Measurements from ENCODE around the gene TRAF4. TPM values are rescaled to one million over a fixed set of nuclear protein-coding genes. Genes with fewer than 3 reads are reported as not detected.

The TRAF4 gene
- total RNA-seq, 4 donors from 2014 or later = 8.4 to 66.7 (median 30.7) TPM

DNA sequence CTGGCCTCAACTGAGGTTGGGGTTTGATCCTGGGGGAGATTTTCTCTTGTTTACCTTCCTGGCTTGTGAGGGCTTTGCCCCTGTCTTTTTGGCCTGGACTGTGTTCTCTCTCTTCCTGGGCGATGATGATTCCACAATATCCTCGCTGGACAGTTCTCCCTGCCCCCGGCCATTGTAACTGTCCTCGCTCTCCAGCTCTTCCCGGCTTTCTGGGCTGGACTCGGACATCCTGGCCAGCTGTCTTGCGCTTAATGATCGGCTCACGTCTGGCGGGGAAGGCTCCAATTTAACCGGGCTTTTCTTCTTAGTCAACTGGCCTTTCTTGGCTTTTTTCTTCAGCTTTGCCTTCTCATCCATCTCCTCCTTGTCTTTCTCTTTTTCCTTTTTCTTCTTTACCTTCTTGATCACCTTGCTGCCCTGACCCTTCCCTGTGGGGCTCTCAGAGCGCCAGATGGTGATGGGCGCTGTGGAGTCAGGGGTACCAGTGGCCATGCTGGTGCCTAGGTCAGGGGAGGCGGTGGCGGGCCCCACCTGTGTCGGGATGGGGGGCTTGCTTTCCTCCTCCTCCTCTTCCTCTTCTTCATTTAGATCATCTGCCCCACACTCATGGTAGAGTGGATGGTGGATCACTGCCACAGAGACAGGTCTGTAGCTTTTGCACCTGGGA, 40.1 kb upstream of the TRAF4 start:
- DNase-seq (ENCODE audit: low spot score) = no peak
- TF ChIP-seq, protein P1, sequence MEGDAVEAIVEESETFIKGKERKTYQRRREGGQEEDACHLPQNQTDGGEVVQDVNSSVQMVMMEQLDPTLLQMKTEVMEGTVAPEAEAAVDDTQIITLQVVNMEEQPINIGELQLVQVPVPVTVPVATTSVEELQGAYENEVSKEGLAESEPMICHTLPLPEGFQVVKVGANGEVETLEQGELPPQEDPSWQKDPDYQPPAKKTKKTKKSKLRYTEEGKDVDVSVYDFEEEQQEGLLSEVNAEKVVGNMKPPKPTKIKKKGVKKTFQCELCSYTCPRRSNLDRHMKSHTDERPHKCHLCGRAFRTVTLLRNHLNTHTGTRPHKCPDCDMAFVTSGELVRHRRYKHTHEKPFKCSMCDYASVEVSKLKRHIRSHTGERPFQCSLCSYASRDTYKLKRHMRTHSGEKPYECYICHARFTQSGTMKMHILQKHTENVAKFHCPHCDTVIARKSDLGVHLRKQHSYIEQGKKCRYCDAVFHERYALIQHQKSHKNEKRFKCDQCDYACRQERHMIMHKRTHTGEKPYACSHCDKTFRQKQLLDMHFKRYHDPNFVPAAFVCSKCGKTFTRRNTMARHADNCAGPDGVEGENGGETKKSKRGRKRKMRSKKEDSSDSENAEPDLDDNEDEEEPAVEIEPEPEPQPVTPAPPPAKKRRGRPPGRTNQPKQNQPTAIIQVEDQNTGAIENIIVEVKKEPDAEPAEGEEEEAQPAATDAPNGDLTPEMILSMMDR (IDR thresholded peaks at IDR 0.05) = no peak
- no peak for ATAC-seq (ENCODE audit: low FRiP score)

DNA sequence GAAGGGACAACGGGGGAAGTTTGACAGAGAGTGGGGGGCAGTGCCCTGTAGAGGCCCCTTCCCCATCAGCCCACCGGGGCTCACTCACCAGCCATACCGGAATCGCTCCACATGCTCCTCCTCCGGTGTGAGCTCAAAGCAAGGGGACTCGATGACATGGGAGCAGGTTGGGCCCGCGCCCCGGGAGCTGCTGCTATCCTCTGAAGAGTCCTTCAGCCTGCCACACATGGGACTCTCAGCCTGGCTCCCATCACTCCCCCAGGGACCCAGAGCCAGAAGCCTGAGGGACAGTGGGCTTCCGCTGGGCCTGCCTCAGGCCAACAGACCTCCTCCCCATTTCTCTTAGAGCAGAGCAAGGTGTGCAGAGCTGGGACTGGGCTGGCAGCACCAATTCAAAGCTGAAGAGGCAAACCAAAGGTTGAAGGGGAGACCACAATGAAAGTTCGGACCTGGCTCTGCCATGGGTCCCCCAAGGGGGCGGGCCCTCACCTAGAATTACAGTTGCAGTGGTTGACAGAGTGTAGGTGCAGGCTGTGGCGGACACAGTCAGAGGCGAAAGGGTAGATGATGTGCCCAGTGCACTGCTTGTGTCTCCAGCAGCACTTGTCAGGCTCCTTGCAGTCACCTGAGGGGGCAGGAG, 39.5 kb upstream of the TRAF4 start:
- ATAC-seq (ENCODE audit: low FRiP score) = no peak
- TF ChIP-seq, protein P1 (IDR thresholded peaks at IDR 0.05) = no peak
- DNase-seq (ENCODE audit: low spot score) = no peak

DNA sequence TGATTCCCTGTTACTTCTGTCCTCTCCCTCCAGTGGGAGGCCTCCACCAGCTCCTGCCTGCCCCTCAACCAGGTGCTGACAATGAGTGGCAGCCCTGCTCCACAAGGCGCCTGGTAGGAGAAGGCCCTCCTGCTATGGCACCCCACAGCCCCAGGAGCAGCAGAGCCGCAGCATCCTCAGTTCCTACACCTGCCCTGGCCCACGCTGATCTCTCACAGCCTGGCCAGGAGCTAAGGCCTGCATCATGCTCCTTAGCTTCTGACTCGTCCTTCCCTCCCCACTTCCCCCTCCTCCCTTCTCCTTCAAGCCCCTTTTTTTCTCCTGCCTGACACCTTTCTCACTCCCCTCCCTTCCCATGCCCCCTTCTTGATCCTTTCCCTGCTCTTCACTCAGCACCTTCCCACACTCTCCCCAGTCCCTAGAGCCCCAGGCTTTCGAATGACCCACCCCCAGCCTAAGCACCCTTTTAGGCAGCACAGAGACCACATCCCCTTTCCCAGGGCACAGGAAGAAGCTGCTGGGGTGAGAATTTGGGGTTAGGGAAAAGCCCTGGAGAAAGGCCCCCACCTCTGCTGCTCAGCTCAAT, 38.6 kb upstream of the TRAF4 start:
- ATAC-seq (ENCODE audit: low FRiP score) = no peak
- TF ChIP-seq, protein P1 (IDR thresholded peaks at IDR 0.05) = no peak

DNA sequence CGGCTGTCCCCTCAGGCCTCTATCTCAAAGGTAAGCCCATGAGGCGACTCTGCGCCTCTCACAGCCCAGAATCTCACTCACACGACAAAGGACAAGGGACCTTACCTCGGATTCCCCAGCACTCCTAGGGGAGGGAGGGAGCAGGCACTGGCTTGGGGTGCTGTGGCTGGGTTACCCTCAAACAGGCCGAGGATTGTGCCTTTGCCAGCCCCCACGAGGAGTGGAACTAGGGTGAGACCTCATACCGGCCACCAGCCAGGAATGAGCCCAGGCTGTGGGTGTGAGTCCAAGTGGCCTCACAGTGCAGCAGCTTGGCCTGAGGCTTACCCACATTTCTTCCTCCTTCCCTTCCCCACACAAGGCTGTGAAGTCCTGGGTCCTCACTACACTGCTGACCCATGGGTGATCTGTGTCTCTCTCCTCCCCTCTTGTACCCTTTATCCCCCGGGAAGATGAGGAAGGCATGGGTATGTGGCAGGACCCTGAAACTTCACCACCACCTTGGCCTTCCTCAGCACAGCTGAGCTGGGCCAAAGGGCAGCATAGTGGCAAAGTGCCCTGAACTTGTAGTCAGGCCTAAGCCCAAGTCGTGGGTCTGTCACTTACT, 38.0 kb upstream of the TRAF4 start:
- DNase-seq (ENCODE audit: low spot score) = no peak
- no peak for ATAC-seq (ENCODE audit: low FRiP score)
- TF ChIP-seq, protein P1 (IDR thresholded peaks at IDR 0.05) = no peak

More for the DNA sequence above, 38.6 kb upstream of the TRAF4 start:
- DNase-seq (ENCODE audit: low spot score) = no peak

DNA sequence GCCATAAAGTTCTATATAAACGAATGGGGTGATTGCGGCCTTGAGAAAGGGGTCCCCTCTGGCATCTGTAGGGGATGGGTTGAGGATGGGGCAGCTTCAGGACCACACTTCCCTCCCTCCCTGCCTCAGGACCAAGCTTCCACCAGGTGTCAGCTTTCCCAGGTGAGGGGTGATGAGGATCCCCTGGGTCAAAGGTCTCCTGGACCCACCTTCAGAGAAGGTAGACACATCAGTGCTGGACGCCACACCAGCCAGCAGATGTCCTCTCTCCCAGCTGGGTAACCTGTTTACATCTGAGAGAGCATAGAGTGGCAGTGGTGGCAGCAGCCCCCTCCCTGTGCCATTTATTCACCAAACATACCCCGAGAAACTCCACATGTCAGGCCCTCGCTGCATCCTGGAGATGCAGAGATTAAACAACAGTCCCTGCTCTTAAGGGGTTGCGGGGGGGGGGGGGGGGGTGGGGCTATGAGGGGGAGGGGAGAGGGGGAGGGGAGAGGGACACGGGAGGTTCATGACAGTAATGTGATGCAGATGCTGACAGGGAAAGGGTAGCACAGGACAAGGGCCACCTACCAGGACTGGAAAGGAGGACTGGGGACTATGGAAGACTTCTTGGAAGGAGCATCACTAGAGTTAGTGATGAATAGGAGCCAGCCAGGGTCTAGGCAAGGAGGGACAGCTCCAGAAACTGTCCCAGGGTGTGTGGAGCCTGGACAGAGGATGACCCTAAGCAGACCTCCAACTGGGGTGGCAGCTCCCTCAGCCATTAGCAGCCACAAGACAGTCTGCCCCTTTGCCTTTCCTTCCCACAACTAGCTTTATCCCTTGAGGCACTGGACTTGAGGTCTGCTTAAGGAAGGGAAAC, 37.1 kb upstream of the TRAF4 start:
- TF ChIP-seq, protein P1 (IDR thresholded peaks at IDR 0.05) = no peak
- DNase-seq (ENCODE audit: low spot score) (no peak), ATAC-seq (ENCODE audit: low FRiP score) (no peak)

DNA sequence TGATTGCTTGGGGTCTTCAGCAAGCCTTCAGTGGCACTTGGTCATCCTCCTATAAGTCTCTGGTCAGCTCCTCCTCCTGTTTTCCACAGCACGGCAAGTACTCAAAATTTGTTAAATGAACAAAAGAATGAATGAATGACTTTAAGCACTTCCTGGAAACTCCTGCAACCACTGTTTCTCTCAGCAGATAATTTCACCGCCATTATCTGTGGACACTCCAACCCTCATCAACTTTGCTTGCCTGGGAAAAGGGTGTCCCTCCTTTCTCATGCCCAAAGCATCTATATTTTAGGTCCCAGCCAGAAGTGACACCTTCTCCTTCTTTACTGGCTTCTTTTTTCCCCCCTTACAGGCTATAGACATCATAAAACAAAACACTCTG, 36.5 kb upstream of the TRAF4 start:
- DNase-seq (ENCODE audit: low spot score) (no peak), ATAC-seq (ENCODE audit: low FRiP score) (no peak)
- TF ChIP-seq, protein P1 (IDR thresholded peaks at IDR 0.05) = no peak
